Activated CD4-positive, alpha-beta T cell treated with anti-CD3 and anti-CD28 coated beads for 36 hours (primary cell): ENCODE measurements around the gene TXNDC2. TPM values are rescaled to one million over a fixed set of nuclear protein-coding genes. Genes with fewer than 3 reads are reported as not detected.

Experiments used
- ATAC-seq: fragments of 200-7000 bp; cut with Tn5 transposase; one replicate; pipeline ENCODE4 v1.10.0; 2021; ENCODE audit warnings: mild to moderate bottlenecking, moderate library complexity
- CTCF ChIA-PET: fragments of 350-600 bp; sonication (Branson Sonifier 250); formaldehyde crosslinking; loops from one replicate; lab custom pipeline; 2021; ENCODE audit warnings: antibody characterized with exemption; lab: Charles Lee
- POLR2A ChIA-PET: fragments of 350-600 bp; sonication (Branson Sonifier 250); formaldehyde crosslinking; loops from one replicate; lab custom pipeline; 2021; ENCODE audit warnings: antibody characterized with exemption, inconsistent platforms; lab: Charles Lee
- DNase-seq: peaks from one replicate; pipeline ENCODE4 v3.0.0-alpha.2; 2020
- H3K27ac Mint-ChIP-seq: one replicate; pipeline ENCODE4 v1.8.0; 2021; ENCODE audit warnings: mixed read lengths
- H3K27me3 Mint-ChIP-seq: one replicate; pipeline ENCODE4 v1.8.0; 2021; ENCODE audit warnings: mixed read lengths
- H3K36me3 Mint-ChIP-seq: one replicate; pipeline ENCODE4 v1.8.0; 2021; ENCODE audit warnings: low read depth, mixed read lengths
- H3K4me1 Mint-ChIP-seq: one replicate; pipeline ENCODE4 v1.8.0; 2021; ENCODE audit warnings: mixed read lengths
- H3K4me3 Mint-ChIP-seq: one replicate; pipeline ENCODE4 v1.8.0; 2021; ENCODE audit warnings: mild to moderate bottlenecking, moderate library complexity, mixed read lengths
- H3K9me3 Mint-ChIP-seq: one replicate; pipeline ENCODE4 v1.8.0; 2021; ENCODE audit warnings: low read depth, mixed read lengths
- intact Hi-C, 2 experiments: fragments of 100-400 bp; cut with DNase I in 1 of 2; cut with micrococcal nuclease in 1 of 2; formaldehyde crosslinking; loops; one replicate each; pipeline versions ENCODE4 v1.14.2 to v1.15.1; 2022 to 2024; cut with DNase I, micrococcal nuclease
- total RNA-seq, 2 experiments: library from RNA; stranded (reverse); gene quantifications; one replicate each; pipeline ENCODE4 v1.2.3, GENCODE V29; 2021

Gene TXNDC2
- total RNA-seq, 2 experiments from 2014 or later, result not detected

- Mint-ChIP-seq H3K4me1 (peaks cover 73% of the 10 kb centered on the region), H3K4me3 (no peak overlapping the region), H3K27ac (no peak overlapping the region), H3K36me3 (no peaks in the 10 kb centered on the region), H3K9me3 (no peaks in the 10 kb centered on the region), H3K27me3 (no peaks in the 10 kb centered on the region)
- intact Hi-C loops, result no loop called here
- POLR2A ChIA-PET, result interaction anchor here (2.5 kb wide), 1 partner anchor 12 kb away, joined by 15 read pairs; the partner anchor contains the start of gene VAPA
- CTCF ChIA-PET, result interaction anchor here (1.5 kb wide), 1 partner anchor 12 kb away, joined by 3 read pairs; the partner anchor contains the start of gene VAPA
- ATAC-seq (no peak), DNase-seq (no peak)
Measured at GRCh38 chr18:9925795-9926194, 40.0 kb downstream of the TXNDC2 start.

- CTCF ChIA-PET, result interaction anchor here (1.1 to 1.5 kb wide), 2 partner anchors 13 to 49 kb away, joined by 3 read pairs; partner anchors contain the start of gene VAPA
- no peaks in the 10 kb centered on the region for H3K9me3 Mint-ChIP-seq
- ATAC-seq (peak; percentile 31), DNase-seq (no peak)
- H3K36me3 Mint-ChIP-seq, result no peaks in the 10 kb centered on the region
- intact Hi-C loops, result no loop called here
- POLR2A ChIA-PET, result interaction anchor here (2.5 kb wide), 1 partner anchor 12 kb away, joined by 15 read pairs; the partner anchor contains the start of gene VAPA
- no peak overlapping the region for H3K27ac Mint-ChIP-seq
- H3K4me1 Mint-ChIP-seq, result peaks cover 78% of the 10 kb centered on the region
- H3K4me3 Mint-ChIP-seq, result no peak overlapping the region
- H3K27me3 Mint-ChIP-seq, result no peaks in the 10 kb centered on the region
Measured at GRCh38 chr18:9926223-9926894, 40.6 kb downstream of the TXNDC2 start.

GRCh38 chr18:9926977-9927376 is 41.2 kb downstream of the TXNDC2 start:
- no peaks in the 10 kb centered on the region for H3K9me3 Mint-ChIP-seq
- H3K4me1 Mint-ChIP-seq, result peaks cover 79% of the 10 kb centered on the region
- no peak for DNase-seq
- intact Hi-C loops, result loop anchor here in 1 of 2 experiments (1.0 kb wide), 1 partner anchor 11 kb away; no protein-coding TSS in a partner anchor
- no peak overlapping the region for H3K4me3 Mint-ChIP-seq
- H3K27ac Mint-ChIP-seq, result peak overlapping the region; percentile 37
- H3K36me3 Mint-ChIP-seq, result peaks cover 2% of the 10 kb centered on the region
- no peaks in the 10 kb centered on the region for H3K27me3 Mint-ChIP-seq
- CTCF ChIA-PET, result interaction anchor here (0.9 to 1.5 kb wide), 4 partner anchors 9 to 50 kb away, joined by 3 to 4 read pairs (median 3); partner anchors contain the start of gene VAPA
- no peak for ATAC-seq
- POLR2A ChIA-PET, result interaction anchor here (2.5 kb wide), 1 partner anchor 13 kb away, joined by 15 read pairs; the partner anchor contains the start of gene VAPA

GRCh38 chr18:9927392-9928063 is 41.8 kb downstream of the TXNDC2 start:
- DNase-seq (no peak), ATAC-seq (no peak)
- ChIA-PET POLR2A (interaction anchor here (0.7 to 2.5 kb wide), 2 partner anchors 13 to 18 kb away, joined by 4 to 15 read pairs; partner anchors contain the start of gene VAPA), CTCF (interaction anchor here (0.9 to 1.2 kb wide), 3 partner anchors 8 to 50 kb away, joined by 3 to 4 read pairs (median 3); no protein-coding TSS in a partner anchor)
- H3K4me3 Mint-ChIP-seq, result no peak overlapping the region
- H3K27ac Mint-ChIP-seq, result peak overlapping the region; percentile 47
- H3K27me3 Mint-ChIP-seq, result no peaks in the 10 kb centered on the region
- H3K36me3 Mint-ChIP-seq, result peaks cover 5% of the 10 kb centered on the region
- intact Hi-C loops, result loop anchor here in 1 of 2 experiments (1.0 kb wide), 1 partner anchor 11 kb away; no protein-coding TSS in a partner anchor
- H3K9me3 Mint-ChIP-seq, result no peaks in the 10 kb centered on the region
- peaks cover 76% of the 10 kb centered on the region for H3K4me1 Mint-ChIP-seq

GRCh38 chr18:9928646-9929259 is 43.0 kb downstream of the TXNDC2 start:
- ATAC-seq (no peak), DNase-seq (no peak)
- POLR2A ChIA-PET, result no interaction called here
- CTCF ChIA-PET, result interaction anchor here (1.1 kb wide), 1 partner anchor 14 kb away, joined by 4 read pairs; no protein-coding TSS in a partner anchor
- Mint-ChIP-seq H3K27me3 (no peaks in the 10 kb centered on the region), H3K9me3 (no peaks in the 10 kb centered on the region), H3K4me3 (no peak overlapping the region), H3K27ac (no peak overlapping the region), H3K36me3 (peaks cover 11% of the 10 kb centered on the region), H3K4me1 (peaks cover 71% of the 10 kb centered on the region)
- intact Hi-C loops, result no loop called here

GRCh38 chr18:9930299-9930884 is 44.6 kb downstream of the TXNDC2 start:
- intact Hi-C loops, result no loop called here
- no peak overlapping the region for H3K4me3 Mint-ChIP-seq
- no peak for DNase-seq
- H3K4me1 Mint-ChIP-seq, result peaks cover 57% of the 10 kb centered on the region
- CTCF ChIA-PET, result interaction anchor here (0.6 kb wide), 2 partner anchors 244 to 874 kb away, joined by 3 read pairs; no protein-coding TSS in a partner anchor
- H3K9me3 Mint-ChIP-seq, result no peaks in the 10 kb centered on the region
- no peaks in the 10 kb centered on the region for H3K27me3 Mint-ChIP-seq
- POLR2A ChIA-PET, result no interaction called here
- no peak for ATAC-seq
- H3K36me3 Mint-ChIP-seq, result peaks cover 12% of the 10 kb centered on the region
- H3K27ac Mint-ChIP-seq, result no peak overlapping the region

- intact Hi-C loops, result no loop called here
- peaks cover 12% of the 10 kb centered on the region for H3K36me3 Mint-ChIP-seq
- ATAC-seq, result no peak
- POLR2A ChIA-PET, result no interaction called here
- no peak overlapping the region for H3K4me3 Mint-ChIP-seq
- H3K9me3 Mint-ChIP-seq, result no peaks in the 10 kb centered on the region
- no peak overlapping the region for H3K27ac Mint-ChIP-seq
- no peaks in the 10 kb centered on the region for H3K27me3 Mint-ChIP-seq
- no peak for DNase-seq
- H3K4me1 Mint-ChIP-seq, result peaks cover 50% of the 10 kb centered on the region
- CTCF ChIA-PET, result no interaction called here
Measured at GRCh38 chr18:9931146-9931545, 45.4 kb downstream of the TXNDC2 start.

GRCh38 chr18:9931678-9932077 is 45.9 kb downstream of the TXNDC2 start:
- Mint-ChIP-seq H3K27ac (no peak overlapping the region), H3K4me1 (peaks cover 44% of the 10 kb centered on the region), H3K4me3 (no peak overlapping the region), H3K9me3 (no peaks in the 10 kb centered on the region), H3K36me3 (peaks cover 15% of the 10 kb centered on the region), H3K27me3 (no peaks in the 10 kb centered on the region)
- ATAC-seq (no peak), DNase-seq (no peak)
- intact Hi-C loops, result no loop called here
- ChIA-PET CTCF (interaction anchor here (0.6 kb wide), 1 partner anchor 1311 kb away, joined by 3 read pairs; no protein-coding TSS in a partner anchor), POLR2A (no interaction called here)

- H3K4me1 Mint-ChIP-seq, result peaks cover 26% of the 10 kb centered on the region
- no peaks in the 10 kb centered on the region for H3K27me3 Mint-ChIP-seq
- CTCF ChIA-PET, result interaction anchor here (1.2 kb wide), 1 partner anchor 18 kb away, joined by 6 read pairs; no protein-coding TSS in a partner anchor
- peaks cover 22% of the 10 kb centered on the region for H3K36me3 Mint-ChIP-seq
- ATAC-seq, result no peak
- H3K9me3 Mint-ChIP-seq, result no peaks in the 10 kb centered on the region
- no peak for DNase-seq
- H3K27ac Mint-ChIP-seq, result no peak overlapping the region
- intact Hi-C loops, result no loop called here
- no peak overlapping the region for H3K4me3 Mint-ChIP-seq
- POLR2A ChIA-PET, result no interaction called here
Measured at GRCh38 chr18:9933865-9934264, 48.1 kb downstream of the TXNDC2 start.

GRCh38 chr18:9934274-9934673 is 48.5 kb downstream of the TXNDC2 start:
- Mint-ChIP-seq H3K27me3 (no peaks in the 10 kb centered on the region), H3K27ac (no peak overlapping the region), H3K4me1 (peaks cover 22% of the 10 kb centered on the region), H3K9me3 (no peaks in the 10 kb centered on the region), H3K36me3 (peaks cover 22% of the 10 kb centered on the region), H3K4me3 (no peak overlapping the region)
- POLR2A ChIA-PET, result no interaction called here
- ATAC-seq, result no peak
- intact Hi-C loops, result no loop called here
- no peak for DNase-seq
- CTCF ChIA-PET, result interaction anchor here (0.8 to 1.2 kb wide), 2 partner anchors 17 to 359 kb away, joined by 3 to 6 read pairs; no protein-coding TSS in a partner anchor
